ENCODE data around the gene PIAS1.

PIAS1 gene

DNA sequence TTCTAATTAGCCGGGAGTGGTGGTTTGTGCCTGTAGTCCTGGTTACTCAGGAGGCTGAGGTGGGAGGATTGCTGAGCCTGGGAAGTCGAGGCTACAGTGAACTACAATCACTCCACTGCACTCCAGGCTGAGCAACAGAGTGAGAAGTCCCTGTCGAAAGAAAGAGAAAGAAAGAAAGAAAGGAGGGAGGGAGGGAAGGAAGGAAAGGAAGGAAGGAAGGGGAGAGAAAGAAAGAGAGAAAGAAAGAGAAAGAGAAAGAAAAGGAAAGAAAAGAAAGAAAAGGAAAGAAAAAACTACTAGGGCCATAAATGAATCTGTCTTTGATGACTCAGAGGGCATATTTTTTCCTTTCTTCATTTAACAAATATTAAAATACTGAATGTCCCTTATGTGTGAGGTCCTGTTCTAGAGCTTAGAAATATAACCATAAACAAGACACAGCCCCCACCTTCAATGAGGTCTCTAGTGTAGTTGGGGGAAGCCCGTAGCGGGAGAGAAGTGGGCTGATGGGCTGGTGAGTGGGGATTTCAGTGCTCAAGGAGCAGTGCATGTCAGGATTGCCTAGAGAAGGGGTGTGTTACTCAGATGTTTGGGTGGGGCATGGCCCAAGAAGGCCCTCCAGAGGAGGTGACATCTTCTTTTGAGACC is 35.2 kb upstream of the PIAS1 start:
- H3K4me3 ChIP-seq (ENCODE audit: control insufficient read depth, low read depth, low read length): no peak overlapping the region
- no peak for TF ChIP-seq CTCF (IDR thresholded peaks at IDR 0.05; ENCODE audit: control insufficient read depth, insufficient read depth, low read depth, low read length, missing control alignments)
- DNase-seq (ENCODE audit: low read depth): no peak

GRCh38 chr15:68019814-68020525 is 34.1 kb upstream of the PIAS1 start:
- no peak for DNase-seq (ENCODE audit: low read depth)
- H3K4me3 ChIP-seq (ENCODE audit: control insufficient read depth, low read depth, low read length): no peak overlapping the region
- no peak for TF ChIP-seq CTCF (IDR thresholded peaks at IDR 0.05; ENCODE audit: control insufficient read depth, insufficient read depth, low read depth, low read length, missing control alignments)

- TF ChIP-seq CTCF (IDR thresholded peaks at IDR 0.05; ENCODE audit: control insufficient read depth, insufficient read depth, low read depth, low read length, missing control alignments): no peak
- no peak overlapping the region for H3K4me3 ChIP-seq (ENCODE audit: control insufficient read depth, low read depth, low read length)
- no peak for DNase-seq (ENCODE audit: low read depth)
Observed at GRCh38 chr15:68020685-68021084, 33.4 kb upstream of the PIAS1 start.

DNA sequence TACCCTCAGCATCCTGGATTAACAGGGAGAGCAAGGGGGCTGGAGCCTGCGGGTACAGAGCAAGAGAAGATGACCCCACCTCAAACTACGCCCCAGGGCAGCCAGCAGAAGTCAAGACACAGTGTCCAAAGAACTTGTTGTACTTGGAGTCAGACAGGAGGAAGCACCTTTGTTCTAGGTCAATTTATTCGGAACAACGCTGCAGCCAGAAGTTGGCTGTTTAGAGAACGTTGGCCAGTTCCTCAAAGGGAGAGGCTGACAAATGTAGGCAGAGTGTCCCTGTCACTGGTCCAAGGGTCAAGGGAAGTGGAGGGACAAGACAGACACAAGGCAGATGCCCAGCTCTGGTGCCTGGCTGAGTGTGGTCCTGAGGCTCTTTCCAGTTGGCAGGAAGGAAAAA is 32.1 kb upstream of the PIAS1 start:
- no peak overlapping the region for H3K4me3 ChIP-seq (ENCODE audit: control insufficient read depth, low read depth, low read length)
- TF ChIP-seq CTCF (IDR thresholded peaks at IDR 0.05; ENCODE audit: control insufficient read depth, insufficient read depth, low read depth, low read length, missing control alignments): no peak
- no peak for DNase-seq (ENCODE audit: low read depth)

GRCh38 chr15:68023307-68024101 is 30.6 kb upstream of the PIAS1 start:
- no peak for DNase-seq (ENCODE audit: low read depth)
- TF ChIP-seq CTCF (IDR thresholded peaks at IDR 0.05; ENCODE audit: control insufficient read depth, insufficient read depth, low read depth, low read length, missing control alignments): no peak
- no peak overlapping the region for H3K4me3 ChIP-seq (ENCODE audit: control insufficient read depth, low read depth, low read length)

GRCh38 chr15:68025835-68026424 is 28.2 kb upstream of the PIAS1 start:
- no peak for TF ChIP-seq CTCF (IDR thresholded peaks at IDR 0.05; ENCODE audit: control insufficient read depth, insufficient read depth, low read depth, low read length, missing control alignments)
- H3K4me3 ChIP-seq (ENCODE audit: control insufficient read depth, low read depth, low read length): no peak overlapping the region
- DNase-seq (ENCODE audit: low read depth): no peak
